Cardiac muscle cell (in vitro differentiated cells and primary cell): ENCODE results near the gene SRSF6. TPM values are rescaled to one million over a fixed set of nuclear protein-coding genes. Genes with fewer than 3 reads are reported as not detected.
"Not testable (repeated sequence)": the region's sequence is repeated elsewhere in the genome, so short reads cannot be mapped to it uniquely, and the experiment has no call there.

Source experiments
- DNase-seq, 2 donors: peaks; one replicate each; pipeline versions ENCODE4 v3.0.0 to v3.0.0-alpha.2; 2010 to 2017; ENCODE audit warnings: low read depth in 1 of 2, low spot score in 1 of 2
- H3K27ac ChIP-seq: fragments of 200-600 bp; sonication (generic); 2 replicates; pipeline ENCODE4 v1.5.1; 2016
- H3K27me3 ChIP-seq: fragments of 200-600 bp; sonication (generic); 2 replicates; pipeline ENCODE4 v1.6.0; 2016; ENCODE audit warnings: control low read depth
- H3K36me3 ChIP-seq: fragments of 200-600 bp; sonication (generic); 2 replicates; pipeline ENCODE4 v1.5.1; 2016; ENCODE audit warnings: control low read depth
- H3K4me1 ChIP-seq: fragments of 200-600 bp; sonication (generic); 2 replicates; pipeline ENCODE4 v1.8.1; 2017; ENCODE audit warnings: low read depth, mild to moderate bottlenecking, mixed run types
- H3K4me3 ChIP-seq: fragments of 200-600 bp; sonication (generic); 2 replicates; pipeline ENCODE4 v1.5.1; 2016; ENCODE audit warnings: mild to moderate bottlenecking
- H3K9me3 ChIP-seq: fragments of 200-600 bp; sonication (generic); 2 replicates; pipeline ENCODE4 v1.5.1; 2017; ENCODE audit warnings: low read depth, mild to moderate bottlenecking, control low read depth
- CTCF ChIP-seq: IDR thresholded peaks from 2 replicates; pipeline ENCODE4 v1.5.1; 2012; ENCODE audit warnings: low read depth, mild to moderate bottlenecking, low read length
- polyA plus RNA-seq: library from polyadenylated mRNA; unstranded; fragments of >200 nt; fragmentation: Nextera tagmentation; extraction: Ambion mirVana; gene quantifications from 2 replicates; pipeline ENCODE4 v1.2.1, GENCODE V29; 2016
- total RNA-seq: library from RNA; depleted of rRNA; stranded (reverse); fragments of >200 nt; gene quantifications from 2 replicates; pipeline ENCODE4 v1.2.3, GENCODE V29; 2016

The SRSF6 gene
- total and polyA plus RNA-seq, 2 experiments from 2014 or later: 56.0 to 60.7 TPM

- no peaks in the 10 kb centered on the region for H3K36me3 ChIP-seq
- DNase-seq: no peak
- TF ChIP-seq CTCF: no peak
- no peak overlapping the region for H3K27ac ChIP-seq
- H3K9me3 ChIP-seq: no peaks in the 10 kb centered on the region
- no peaks in the 10 kb centered on the region for H3K4me1 ChIP-seq
- no peaks in the 10 kb centered on the region for H3K27me3 ChIP-seq
- H3K4me3 ChIP-seq: no peak overlapping the region
Observed at GRCh38 chr20:43420192-43420591, 37.5 kb upstream of the SRSF6 start.

GRCh38 chr20:43420913-43421312, 36.8 kb upstream of the SRSF6 start:
- H3K9me3 ChIP-seq, DNase-seq, H3K36me3 ChIP-seq, H3K27ac ChIP-seq, H3K4me3 ChIP-seq, H3K27me3 ChIP-seq, H3K4me1 ChIP-seq: not testable (repeated sequence)

GRCh38 chr20:43426172-43426571, 31.5 kb upstream of the SRSF6 start:
- TF ChIP-seq CTCF: no peak

GRCh38 chr20:43430265-43431133, 27.2 kb upstream of the SRSF6 start:
- no peak for TF ChIP-seq CTCF
- H3K27me3 ChIP-seq: peaks cover 4% of the 10 kb centered on the region
- DNase-seq: no peak
- H3K27ac ChIP-seq: no peak overlapping the region
- H3K9me3 ChIP-seq: no peaks in the 10 kb centered on the region
- H3K4me3 ChIP-seq: no peak overlapping the region
- H3K4me1 ChIP-seq: no peaks in the 10 kb centered on the region
- H3K36me3 ChIP-seq: no peaks in the 10 kb centered on the region

More at GRCh38 chr20:43426172-43426571, 31.5 kb upstream of the SRSF6 start:
- Histone ChIP-seq H3K4me1 (no peaks in the 10 kb centered on the region), H3K4me3 (no peak overlapping the region), H3K9me3 (no peaks in the 10 kb centered on the region), H3K27me3 (no peaks in the 10 kb centered on the region), H3K27ac (no peak overlapping the region), H3K36me3 (no peaks in the 10 kb centered on the region)
- DNase-seq: no peak

- H3K4me3 ChIP-seq: no peak overlapping the region
- peak in 1 of 2 donors; percentile 41 for DNase-seq
- H3K36me3 ChIP-seq: no peaks in the 10 kb centered on the region
- no peaks in the 10 kb centered on the region for H3K9me3 ChIP-seq
- peaks cover 4% of the 10 kb centered on the region for H3K27me3 ChIP-seq
- TF ChIP-seq CTCF: no peak
- H3K27ac ChIP-seq: no peak overlapping the region
- H3K4me1 ChIP-seq: no peaks in the 10 kb centered on the region
Observed at GRCh38 chr20:43431134-43431519, 26.6 kb upstream of the SRSF6 start.

- Histone ChIP-seq H3K4me3 (no peak overlapping the region), H3K27ac (no peak overlapping the region), H3K27me3 (peaks cover 4% of the 10 kb centered on the region), H3K9me3 (no peaks in the 10 kb centered on the region), H3K4me1 (no peaks in the 10 kb centered on the region), H3K36me3 (no peaks in the 10 kb centered on the region)
- no peak for TF ChIP-seq CTCF
- DNase-seq: no peak
Observed at GRCh38 chr20:43432498-43432897, 25.2 kb upstream of the SRSF6 start.
